KOPT-K1 (cell line): ENCODE data around the gene RNFT2.
"Not testable (repeated sequence)": the region's sequence is repeated elsewhere in the genome, so short reads cannot be mapped to it uniquely, and the experiment has no call there.

Experiments used
- H3K27ac ChIP-seq: fragments of 200-600 bp; sonication (generic); 2 replicates; pipeline ENCODE4 v1.5.1; 2016; ENCODE audit warnings: antibody characterized with exemption, mild to moderate bottlenecking, low read depth, low read length; ENCODE audit not compliant: poor library complexity, severe bottlenecking
- H3K36me3 ChIP-seq: fragments of 200-600 bp; sonication (generic); 2 replicates; pipeline ENCODE4 v1.5.1; 2017; ENCODE audit warnings: antibody characterized with exemption, mild to moderate bottlenecking, low read length, moderate library complexity; ENCODE audit not compliant: insufficient read depth
- H3K9me3 ChIP-seq: fragments of 200-600 bp; sonication (generic); 2 replicates; pipeline ENCODE4 v1.5.1; 2017; ENCODE audit warnings: antibody characterized with exemption, low read length, mild to moderate bottlenecking; ENCODE audit not compliant: insufficient read depth, poor library complexity, severe bottlenecking

Gene RNFT2

DNA sequence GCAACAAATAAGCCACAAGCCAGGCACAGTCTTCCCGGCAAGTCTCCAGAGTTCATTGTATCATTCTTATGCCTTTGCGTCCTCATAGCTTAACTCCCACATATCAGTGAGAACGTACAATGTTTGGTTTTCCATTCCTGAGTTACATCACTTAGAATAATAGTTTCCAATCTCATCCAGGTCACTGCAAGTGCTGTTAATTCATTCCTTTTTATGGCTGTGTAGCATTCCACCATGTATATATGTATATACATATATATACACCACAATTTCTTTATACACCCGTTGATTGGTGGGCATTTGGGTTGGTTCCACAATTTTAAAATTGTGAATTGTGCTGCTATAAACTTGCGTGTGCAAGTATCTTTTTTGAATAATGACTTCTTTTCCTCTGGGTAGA lies 16.0 kb downstream of the RNFT2 start:
- not testable (repeated sequence) for H3K27ac ChIP-seq, H3K9me3 ChIP-seq, H3K36me3 ChIP-seq

DNA sequence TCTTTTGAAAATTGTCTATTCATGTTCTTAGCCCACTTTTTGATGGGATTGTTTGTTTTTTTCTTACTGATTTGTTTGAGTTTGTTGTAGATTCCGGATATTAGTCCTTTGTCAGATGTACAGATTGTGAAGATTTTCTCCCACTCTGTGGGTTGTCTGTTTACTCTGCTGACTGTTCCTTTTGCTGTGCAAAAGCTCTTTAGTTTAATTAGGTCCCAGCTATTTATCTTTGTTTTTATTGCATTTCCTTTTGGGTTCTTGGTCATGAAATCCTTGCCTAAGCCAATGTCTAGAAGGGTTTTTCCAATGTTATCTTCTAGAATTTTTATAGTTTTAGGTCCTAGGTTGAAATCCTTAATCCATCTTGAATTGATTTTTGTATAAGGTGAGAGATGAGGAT lies 16.7 kb downstream of the RNFT2 start:
- not testable (repeated sequence) for H3K36me3 ChIP-seq, H3K27ac ChIP-seq, H3K9me3 ChIP-seq

DNA sequence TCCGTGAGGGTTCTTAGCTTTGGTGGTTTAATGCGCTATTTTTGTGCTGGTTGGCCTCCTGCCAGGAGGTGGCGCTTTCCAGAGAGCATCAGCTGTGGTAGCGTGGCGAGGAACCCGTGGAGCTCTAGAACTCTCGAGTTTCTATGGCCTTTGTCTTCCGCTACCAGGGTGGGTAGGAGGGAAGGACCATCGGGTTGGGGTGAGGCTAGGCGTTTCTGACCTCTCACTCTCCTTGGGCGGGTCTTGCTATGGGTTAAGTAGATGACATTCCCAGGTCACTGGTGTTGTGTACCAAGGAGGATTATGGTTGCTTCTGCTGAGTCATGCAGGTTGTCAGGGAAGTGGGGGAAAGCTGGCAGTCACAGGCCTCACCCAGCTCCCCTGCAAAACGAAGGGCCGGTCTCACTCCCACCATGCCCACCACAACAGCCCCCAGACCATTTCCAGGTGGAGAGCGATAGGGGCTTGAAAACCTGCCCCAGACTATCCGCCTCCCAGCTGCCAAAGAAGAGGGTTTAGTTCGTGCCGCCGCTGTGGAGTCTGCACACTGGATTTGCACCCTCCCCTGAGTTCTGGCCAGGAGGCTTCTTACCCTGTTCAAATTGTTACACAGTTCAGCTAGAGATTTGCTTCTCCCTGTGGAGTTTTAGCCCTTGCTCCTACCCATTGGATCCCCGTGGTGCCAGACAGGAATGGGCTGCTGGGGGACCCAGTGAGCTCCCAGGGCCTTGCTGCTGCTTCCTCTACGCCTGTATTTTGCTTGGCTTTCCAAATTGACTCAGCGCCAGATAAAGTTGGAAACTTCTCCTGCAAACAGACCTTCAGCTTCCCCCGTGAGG lies 21.9 kb downstream of the RNFT2 start:
- no peaks in the 10 kb centered on the region for H3K36me3 ChIP-seq
- no peaks in the 10 kb centered on the region for H3K9me3 ChIP-seq
- H3K27ac ChIP-seq: peak overlapping the region; percentile 64

DNA sequence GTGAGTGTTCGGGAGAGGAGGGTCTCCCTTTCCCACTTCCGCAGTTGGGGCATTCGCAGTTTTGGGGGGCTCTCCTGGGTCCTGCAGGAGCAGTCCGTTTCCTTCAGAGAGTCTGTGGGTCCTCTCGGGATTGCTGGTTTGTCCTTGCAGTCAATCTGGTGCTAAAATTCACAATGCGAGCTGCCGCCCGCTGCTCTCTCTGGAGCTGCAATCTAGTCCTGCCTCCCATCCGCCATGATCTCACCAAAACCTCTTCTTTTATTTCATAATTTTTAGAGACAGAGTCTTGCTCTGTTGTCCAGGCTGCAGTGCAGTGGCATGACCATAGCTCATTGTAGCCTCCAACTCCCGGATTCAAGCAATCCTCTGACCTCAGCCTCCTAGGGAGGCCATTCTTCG lies 22.5 kb downstream of the RNFT2 start:
- Histone ChIP-seq H3K9me3 (no peaks in the 10 kb centered on the region), H3K27ac (peak overlapping the region; percentile 64), H3K36me3 (no peaks in the 10 kb centered on the region)

DNA sequence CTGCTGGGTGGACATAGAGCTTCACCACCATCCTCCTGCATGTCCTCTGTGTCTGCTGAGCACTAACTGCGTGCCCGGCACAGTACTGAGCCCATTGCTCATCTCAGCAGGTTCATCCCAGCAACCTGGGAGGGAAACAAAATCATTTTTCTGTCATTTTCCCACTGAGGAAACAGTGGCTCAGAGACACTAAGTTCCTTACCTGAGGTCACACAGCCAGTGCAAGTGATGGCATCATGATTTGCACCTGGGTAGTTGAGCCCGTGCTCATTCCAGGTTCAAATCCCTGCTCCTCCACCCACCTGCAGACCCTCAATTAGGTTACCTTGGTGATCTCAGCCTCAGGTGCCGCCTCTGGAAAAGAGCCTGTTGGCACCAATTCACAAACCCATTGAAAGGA lies 23.4 kb downstream of the RNFT2 start:
- Histone ChIP-seq H3K36me3 (0 out of 2 replicates have a peak, but pooled peaks cover 4% of the 10 kb centered on the region), H3K27ac (no peak overlapping the region), H3K9me3 (no peaks in the 10 kb centered on the region)

DNA sequence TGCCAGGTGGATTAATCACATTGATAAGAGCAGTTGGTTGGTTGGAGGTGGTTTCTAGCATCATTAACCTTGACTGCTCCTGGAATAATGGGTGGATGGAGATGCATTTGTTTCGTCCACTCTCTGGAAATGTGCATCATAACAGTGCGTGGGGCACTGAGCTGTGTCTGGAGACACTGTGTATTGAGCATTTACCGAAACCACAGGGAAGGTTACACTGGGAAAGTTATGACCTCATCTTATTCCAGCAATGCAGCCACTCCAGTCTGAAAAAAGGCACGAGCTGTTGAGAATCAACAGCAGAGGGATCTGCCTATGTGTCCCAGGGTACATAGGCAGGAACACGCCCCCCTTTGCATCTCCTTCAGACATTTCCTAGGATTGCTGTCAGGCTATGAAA lies 27.2 kb downstream of the RNFT2 start:
- peaks cover 25% of the 10 kb centered on the region; the same call in 1 of the 2 replicates for H3K36me3 ChIP-seq
- no peak overlapping the region for H3K27ac ChIP-seq
- no peaks in the 10 kb centered on the region for H3K9me3 ChIP-seq

DNA sequence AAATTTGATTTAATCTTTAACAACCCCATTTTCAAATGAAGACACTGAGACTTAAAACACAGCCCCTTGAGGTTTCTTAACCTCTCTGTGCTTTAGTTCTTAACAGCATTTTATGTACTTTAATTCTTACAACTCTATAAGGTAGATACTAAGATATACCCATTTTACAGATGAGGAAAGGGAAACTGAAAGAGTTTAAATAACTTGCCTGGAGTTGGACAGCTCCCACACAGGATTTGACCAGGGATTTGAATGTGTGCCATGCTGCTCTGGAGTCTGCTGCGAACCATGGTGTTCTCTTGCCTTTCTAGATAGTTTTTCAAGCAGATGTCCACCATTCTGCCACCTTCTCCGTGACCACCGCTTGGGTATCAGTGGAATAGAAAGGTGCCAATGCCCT lies 28.2 kb downstream of the RNFT2 start:
- H3K36me3 ChIP-seq: peaks cover 30% of the 10 kb centered on the region; the same call in 1 of the 2 replicates
- no peak overlapping the region for H3K27ac ChIP-seq
- no peaks in the 10 kb centered on the region for H3K9me3 ChIP-seq

DNA sequence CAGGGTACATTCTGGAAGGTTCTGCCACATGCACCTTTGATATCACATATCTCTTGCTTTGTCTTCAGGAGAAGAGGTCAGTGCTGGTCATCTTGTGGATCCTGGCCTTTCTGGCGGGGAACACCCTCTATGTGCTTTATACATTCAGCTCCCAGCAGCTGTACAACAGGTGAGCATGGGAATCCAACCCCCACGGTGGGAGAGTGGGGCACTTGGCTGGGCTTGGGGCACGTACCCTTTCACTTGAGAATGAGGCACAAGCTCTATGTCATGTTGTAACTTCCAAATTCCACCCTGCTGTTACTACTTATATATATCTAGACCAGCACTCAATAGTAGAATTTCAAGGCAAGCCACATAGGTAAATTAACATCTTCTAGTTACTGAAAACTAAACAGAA lies 28.6 kb downstream of the RNFT2 start:
- no peak overlapping the region for H3K27ac ChIP-seq
- no peaks in the 10 kb centered on the region for H3K9me3 ChIP-seq
- peaks cover 30% of the 10 kb centered on the region; the same call in 1 of the 2 replicates for H3K36me3 ChIP-seq

DNA sequence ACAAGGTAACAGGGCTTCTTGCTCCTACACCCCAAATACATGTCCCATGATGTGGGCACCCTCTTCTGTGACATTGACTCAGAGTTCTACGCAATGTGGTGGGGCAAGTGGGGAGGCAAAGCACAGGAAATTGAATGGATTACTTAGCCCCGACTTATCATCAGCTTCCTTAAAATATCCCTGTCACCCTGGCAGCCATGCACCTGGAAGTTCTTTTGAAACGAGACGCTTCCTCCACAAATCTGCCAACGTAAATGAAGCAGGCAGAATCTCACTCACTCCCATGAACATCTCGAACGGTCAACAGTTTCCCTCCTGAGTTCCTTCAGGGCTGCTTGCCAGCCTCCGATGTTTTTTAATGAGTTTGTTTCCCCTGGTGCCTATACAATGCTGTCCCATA lies 33.5 kb downstream of the RNFT2 start:
- no peaks in the 10 kb centered on the region for H3K9me3 ChIP-seq
- no peak overlapping the region for H3K27ac ChIP-seq
- peaks cover 34% of the 10 kb centered on the region; the same call in 1 of the 2 replicates for H3K36me3 ChIP-seq

DNA sequence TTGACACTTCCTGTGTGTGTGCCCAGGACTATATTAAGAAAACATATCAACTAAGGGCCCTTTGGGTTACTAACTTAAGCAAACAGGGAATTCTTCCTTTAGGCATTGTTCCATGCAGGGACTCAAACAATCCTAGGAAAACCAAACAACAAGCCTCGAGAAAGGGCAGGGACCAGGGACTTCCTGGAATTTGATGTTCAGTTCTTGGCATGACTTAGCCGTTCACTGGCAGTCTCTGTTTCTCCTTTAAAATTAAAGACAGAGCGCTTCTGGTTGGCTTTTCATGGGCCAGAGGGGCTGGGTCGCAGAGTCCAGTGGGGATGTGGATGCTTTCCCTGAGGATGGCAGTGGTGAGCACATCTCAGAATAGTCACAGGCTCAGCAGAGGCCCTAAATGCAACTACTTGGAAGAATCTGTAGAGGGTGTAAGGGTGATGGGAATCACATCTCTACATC lies 35.2 kb downstream of the RNFT2 start:
- H3K27ac ChIP-seq: no peak overlapping the region
- peaks cover 20% of the 10 kb centered on the region; the same call in 1 of the 2 replicates for H3K36me3 ChIP-seq
- no peaks in the 10 kb centered on the region for H3K9me3 ChIP-seq

DNA sequence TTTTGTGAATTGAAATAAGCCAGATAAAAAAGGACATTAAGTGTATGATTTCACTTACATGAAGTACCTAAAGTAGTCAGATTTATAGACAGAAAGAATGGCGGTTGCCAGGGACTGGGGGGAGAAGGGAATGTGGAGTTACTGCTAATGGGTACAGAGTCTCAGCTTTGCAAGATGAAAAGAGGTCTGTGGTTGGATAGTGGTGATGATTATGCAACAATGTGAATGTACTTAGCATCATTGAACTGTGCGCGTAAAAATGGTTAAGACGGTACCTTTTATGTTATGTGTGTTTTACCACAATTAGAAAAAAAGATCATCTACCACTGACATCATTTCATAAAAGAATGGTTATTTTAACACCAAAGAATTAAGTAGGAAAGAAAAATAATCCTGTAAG lies 35.9 kb downstream of the RNFT2 start:
- Histone ChIP-seq H3K27ac (no peak overlapping the region), H3K9me3 (no peaks in the 10 kb centered on the region)

DNA sequence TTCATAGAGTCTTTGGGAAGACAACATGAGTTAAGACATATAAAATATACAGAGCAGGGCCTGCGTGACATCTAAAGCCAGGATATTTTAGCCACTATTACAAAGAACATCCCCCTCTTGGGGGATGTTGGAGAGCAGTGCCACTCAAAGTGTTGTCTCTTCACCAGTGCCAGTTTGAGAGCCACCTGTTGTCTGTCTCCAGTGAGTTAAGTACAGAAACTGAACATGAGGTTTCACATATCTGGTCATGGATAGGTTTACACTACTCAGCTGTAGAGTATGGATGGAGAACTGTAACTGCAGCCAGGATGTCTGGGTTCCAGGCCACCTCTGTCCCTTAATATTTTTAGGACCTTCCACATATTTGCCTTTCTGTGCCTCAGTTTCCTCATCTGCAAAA lies 39.1 kb downstream of the RNFT2 start:
- H3K27ac ChIP-seq: no peak overlapping the region
- no peaks in the 10 kb centered on the region for H3K9me3 ChIP-seq
- H3K36me3 ChIP-seq: peaks cover 39% of the 10 kb centered on the region

More for the DNA sequence above, 35.9 kb downstream of the RNFT2 start:
- H3K36me3 ChIP-seq: peaks cover 22% of the 10 kb centered on the region; the same call in 1 of the 2 replicates

DNA sequence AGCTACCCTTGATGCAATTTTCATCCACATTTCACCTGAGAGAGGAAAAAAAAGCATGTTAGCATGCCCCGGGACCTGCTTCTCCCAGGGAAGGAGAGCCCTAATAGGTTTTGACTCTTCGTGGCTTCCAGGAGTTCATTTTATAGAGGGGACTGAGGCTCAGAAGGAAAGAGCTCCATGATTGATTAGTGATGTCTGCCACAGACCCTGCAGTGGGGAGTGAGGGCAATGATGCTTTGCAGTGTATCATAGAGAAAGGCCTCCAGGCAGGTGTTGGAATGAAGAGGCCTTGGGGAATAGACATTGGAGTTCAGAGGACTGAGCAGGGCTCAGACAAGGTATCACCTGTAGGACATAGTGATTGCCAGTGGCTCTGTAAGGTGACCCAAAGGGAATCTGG lies 41.5 kb downstream of the RNFT2 start:
- Histone ChIP-seq H3K9me3 (no peaks in the 10 kb centered on the region), H3K36me3 (peaks cover 51% of the 10 kb centered on the region), H3K27ac (no peak overlapping the region)

DNA sequence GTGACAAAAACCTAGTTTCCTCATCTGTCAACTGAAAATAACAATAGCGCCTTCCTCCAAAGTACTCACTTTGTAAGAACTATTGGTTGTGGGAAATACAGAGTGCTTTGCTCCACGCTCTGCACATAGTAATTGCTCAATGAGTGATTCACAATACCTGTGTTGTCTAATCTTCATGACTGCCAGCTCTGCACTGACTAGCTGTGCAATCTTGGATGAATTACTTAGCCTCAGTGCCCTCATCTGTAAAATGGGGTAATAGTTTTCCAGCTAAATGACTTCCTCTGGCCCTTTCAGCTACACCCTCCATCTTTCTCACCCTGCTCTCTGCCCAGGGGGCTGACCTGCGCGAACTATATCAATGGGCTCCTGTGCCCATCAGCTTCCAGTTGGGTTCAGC lies 42.8 kb downstream of the RNFT2 start:
- Histone ChIP-seq H3K27ac (no peak overlapping the region), H3K36me3 (peaks cover 64% of the 10 kb centered on the region), H3K9me3 (no peaks in the 10 kb centered on the region)

DNA sequence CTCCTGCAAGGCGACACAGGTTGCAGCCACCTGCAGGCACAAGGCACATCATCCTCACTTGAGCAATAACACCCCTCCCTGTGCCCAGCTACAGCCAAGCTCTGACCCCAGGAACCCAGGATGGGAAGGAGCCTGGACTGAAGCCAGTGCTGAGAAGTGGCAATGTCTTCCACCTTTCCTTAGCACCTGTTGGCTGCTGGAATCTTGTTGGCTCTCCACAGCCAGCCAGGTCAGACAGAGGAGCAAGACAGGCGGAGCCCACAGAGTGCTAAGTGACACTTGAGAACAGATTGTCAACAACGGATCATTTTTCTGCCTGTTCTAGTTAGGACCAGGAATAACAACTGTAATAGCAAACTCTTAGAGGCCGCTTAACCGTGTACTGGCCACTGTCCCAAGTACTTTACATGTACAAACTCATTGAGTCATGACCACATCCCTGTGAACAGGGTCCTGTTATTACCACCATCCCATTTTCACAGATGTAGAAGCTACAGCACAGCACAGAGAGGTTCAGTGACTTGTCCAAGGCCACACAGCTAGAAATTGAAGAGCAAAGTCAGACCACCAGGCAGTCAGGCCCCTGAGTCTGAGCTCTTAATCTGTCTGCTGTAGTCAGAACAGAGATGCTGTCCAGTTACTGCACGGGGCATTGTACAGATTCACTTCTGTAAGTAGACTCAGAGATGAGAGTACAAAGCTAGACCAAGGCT lies 45.6 kb downstream of the RNFT2 start:
- no peaks in the 10 kb centered on the region for H3K9me3 ChIP-seq
- H3K27ac ChIP-seq: no peak overlapping the region
- H3K36me3 ChIP-seq: peaks cover 86% of the 10 kb centered on the region
